T-cell (primary cell): Measurements from ENCODE around the gene KCNH2. TPM values are rescaled to one million over a fixed set of nuclear protein-coding genes. Genes with fewer than 3 reads are reported as not detected.

ENCODE experiments used
- ATAC-seq, 4 experiments: fragments of 200-7000 bp in 3 of 4; fragments of 150-1000 bp in 1 of 4; cut with Tn5 transposase; replicated peaks in 1 of 4; 1 replicate in 3 of 4; 2 replicates in 1 of 4; pipeline ENCODE4 v1.10.0; 2021; ENCODE audit warnings: moderate library complexity in 3 of 4, mild to moderate bottlenecking in 2 of 4, moderate number of reproducible peaks in 1 of 4
- CTCF ChIA-PET, 2 donors: fragments of 300-600 bp; sonication (Branson Sonifier 250); formaldehyde crosslinking; loops; one replicate each; lab custom pipeline; 2022; ENCODE audit warnings: antibody characterized with exemption in 2 of 2; lab: Charles Lee
- POLR2A ChIA-PET, 2 donors: fragments of 300-600 bp; sonication (Branson Sonifier 250); formaldehyde crosslinking; loops; one replicate each; lab custom pipeline; 2022; ENCODE audit warnings: antibody characterized with exemption in 2 of 2; lab: Charles Lee
- DNase-seq, 35 experiments: peaks; one replicate each; pipeline versions ENCODE4 v3.0.0 to v3.0.0-alpha.2; 2013 to 2023
- H3K27ac ChIP-seq: one replicate; pipeline ENCODE4 v1.5.1; 2013; ENCODE audit warnings: low read length
- H3K27me3 ChIP-seq, 2 experiments: replicated peaks in 1 of 2; 1 replicate in 1 of 2; 2 replicates in 1 of 2; pipeline versions ENCODE4 v1.6.1 to v1.7.0; 2013; ENCODE audit warnings: low read length in 1 of 2, mixed read lengths in 1 of 2; ENCODE audit not compliant: control insufficient read depth in 2 of 2, insufficient read depth in 2 of 2; ENCODE audit errors: extremely low read depth in 1 of 2
- H3K36me3 ChIP-seq, 2 donors: 1 replicate in 1 of 2; 2 replicates in 1 of 2; pipeline versions ENCODE4 v1.6.1 to v1.7.0; 2013; ENCODE audit warnings: low read length in 1 of 2; ENCODE audit not compliant: control insufficient read depth in 2 of 2, insufficient read depth in 1 of 2; ENCODE audit errors: extremely low read depth in 1 of 2
- H3K4me1 ChIP-seq, 2 experiments: 1 replicate in 1 of 2; 2 replicates in 1 of 2; pipeline versions ENCODE4 v1.6.1 to v1.7.0; 2013; ENCODE audit warnings: low read length in 2 of 2, mixed read lengths in 1 of 2; ENCODE audit not compliant: insufficient read depth in 2 of 2, control insufficient read depth in 1 of 2; ENCODE audit errors: extremely low read depth in 1 of 2
- H3K4me3 ChIP-seq, 2 donors: 1 replicate in 1 of 2; 2 replicates in 1 of 2; pipeline versions ENCODE4 v1.5.1 to v1.7.0; 2013; ENCODE audit warnings: mild to moderate bottlenecking in 2 of 2, low read length in 1 of 2, moderate library complexity in 1 of 2; ENCODE audit not compliant: control insufficient read depth in 1 of 2; ENCODE audit errors: extremely low read depth in 1 of 2
- H3K9me3 ChIP-seq: 2 replicates; pipeline ENCODE4 v1.7.0; 2013
- H3K27ac Mint-ChIP-seq, 2 donors: one replicate each; pipeline ENCODE4 v1.8.0; 2020 to 2021; ENCODE audit warnings: mild to moderate bottlenecking in 2 of 2, mixed read lengths in 2 of 2
- H3K27me3 Mint-ChIP-seq, 2 donors: one replicate each; pipeline ENCODE4 v1.8.0; 2021 to 2022; ENCODE audit warnings: mixed read lengths in 2 of 2
- H3K36me3 Mint-ChIP-seq: one replicate; pipeline ENCODE4 v1.8.0; 2021; ENCODE audit warnings: mixed read lengths
- H3K4me1 Mint-ChIP-seq, 3 donors: one replicate each; pipeline ENCODE4 v1.8.0; 2020 to 2022; ENCODE audit warnings: mixed read lengths in 3 of 3, mild to moderate bottlenecking in 1 of 3
- H3K4me3 Mint-ChIP-seq, 3 donors: one replicate each; pipeline ENCODE4 v1.8.0; 2020 to 2022; ENCODE audit warnings: mild to moderate bottlenecking in 3 of 3, mixed read lengths in 3 of 3, moderate library complexity in 3 of 3
- H3K9me3 Mint-ChIP-seq, 3 donors: one replicate each; pipeline ENCODE4 v1.8.0; 2020 to 2022; ENCODE audit warnings: mixed read lengths in 3 of 3
- WGBS: methylation state at CpG from one replicate; pipeline ENCODE4 v1.1.5; 2013; ENCODE audit warnings: missing lambda C conversion rate; ENCODE audit not compliant: insufficient coverage; 5-methylcytosine and 5-hydroxymethylcytosine counted together
- total RNA-seq, 35 experiments: library from RNA in 6 of 35; stranded (reverse) in 6 of 35; fragments of 120-200 nt in 1 of 35; gene quantifications; one replicate each; pipeline versions ENCODE4 v1.2.1 to v1.2.4 and lab custom pipeline; 2013 to 2026

KCNH2 gene
- total RNA-seq, 5 donors from 2014 or later (not counting 1 experiment from before 2014, with no cell fraction given), result 2.9 to 4.6 (median 3.0) TPM

GRCh38 chr7:150936018-150936417 lies 42.1 kb downstream of the KCNH2 start:
- DNase-seq, result peak in 1 of 35 experiments; percentile 1
- Histone ChIP-seq H3K27ac (no peak overlapping the region), H3K4me1 (peaks cover 5 to 27% of the 10 kb centered on the region in 2 experiments), H3K27me3 (peaks cover 0 to 4% of the 10 kb centered on the region in 2 experiments), H3K9me3 (no peaks in the 10 kb centered on the region), H3K4me3 (no peak overlapping the region), H3K36me3 (no peaks in the 10 kb centered on the region)
- Mint-ChIP-seq H3K4me1 (peaks cover 25 to 31% (median 31%) of the 10 kb centered on the region in 3 donors), H3K27ac (no peak overlapping the region), H3K4me3 (no peak overlapping the region), H3K27me3 (no peaks in the 10 kb centered on the region), H3K9me3 (no peaks in the 10 kb centered on the region), H3K36me3 (no peaks in the 10 kb centered on the region)
- WGBS, result 94% methylated on average over 9 of the region's 9 CpGs
- ChIA-PET CTCF (no interaction called here), POLR2A (no interaction called here)
- ATAC-seq, result no peak

DNA sequence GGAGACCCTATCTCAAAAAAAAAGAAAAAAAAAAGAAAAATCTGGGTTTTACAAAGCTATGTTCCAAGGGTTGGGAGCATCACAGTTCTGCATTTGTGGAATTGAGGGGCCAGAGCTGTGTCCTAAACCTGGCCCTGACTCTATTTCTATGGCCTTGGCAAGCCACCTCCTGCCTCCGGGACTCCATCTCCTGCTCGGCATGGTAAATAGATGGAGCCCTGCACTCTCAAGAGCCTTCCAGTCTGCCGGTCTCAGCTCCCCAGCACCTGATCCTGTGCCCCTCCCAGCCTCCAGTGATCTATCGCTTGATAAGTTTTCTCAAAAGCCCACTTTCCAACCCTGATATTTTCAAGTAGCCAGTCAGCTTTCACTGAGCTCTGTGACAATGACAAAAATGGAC lies 43.0 kb downstream of the KCNH2 start:
- no peak for DNase-seq
- H3K4me3 Mint-ChIP-seq, result no peak overlapping the region
- no peak overlapping the region for H3K27ac ChIP-seq
- no peaks in the 10 kb centered on the region for H3K27me3 Mint-ChIP-seq
- peaks cover 25 to 32% (median 32%) of the 10 kb centered on the region in 3 donors for H3K4me1 Mint-ChIP-seq
- WGBS, result 100% methylated on average over 4 of the region's 4 CpGs
- H3K9me3 Mint-ChIP-seq, result no peaks in the 10 kb centered on the region
- H3K27ac Mint-ChIP-seq, result no peak overlapping the region
- no peak overlapping the region for H3K4me3 ChIP-seq
- no peaks in the 10 kb centered on the region for H3K9me3 ChIP-seq
- POLR2A ChIA-PET, result interaction anchor here in 1 of 2 donors (0.7 kb wide), 1 partner anchor 1042 kb away, joined by 4 read pairs; no protein-coding TSS in a partner anchor
- H3K27me3 ChIP-seq, result peaks cover 0 to 3% of the 10 kb centered on the region in 2 experiments
- H3K4me1 ChIP-seq, result peaks cover 5 to 32% of the 10 kb centered on the region in 2 experiments
- ATAC-seq, result no peak
- H3K36me3 ChIP-seq, result no peaks in the 10 kb centered on the region
- CTCF ChIA-PET, result no interaction called here
- H3K36me3 Mint-ChIP-seq, result no peaks in the 10 kb centered on the region

DNA sequence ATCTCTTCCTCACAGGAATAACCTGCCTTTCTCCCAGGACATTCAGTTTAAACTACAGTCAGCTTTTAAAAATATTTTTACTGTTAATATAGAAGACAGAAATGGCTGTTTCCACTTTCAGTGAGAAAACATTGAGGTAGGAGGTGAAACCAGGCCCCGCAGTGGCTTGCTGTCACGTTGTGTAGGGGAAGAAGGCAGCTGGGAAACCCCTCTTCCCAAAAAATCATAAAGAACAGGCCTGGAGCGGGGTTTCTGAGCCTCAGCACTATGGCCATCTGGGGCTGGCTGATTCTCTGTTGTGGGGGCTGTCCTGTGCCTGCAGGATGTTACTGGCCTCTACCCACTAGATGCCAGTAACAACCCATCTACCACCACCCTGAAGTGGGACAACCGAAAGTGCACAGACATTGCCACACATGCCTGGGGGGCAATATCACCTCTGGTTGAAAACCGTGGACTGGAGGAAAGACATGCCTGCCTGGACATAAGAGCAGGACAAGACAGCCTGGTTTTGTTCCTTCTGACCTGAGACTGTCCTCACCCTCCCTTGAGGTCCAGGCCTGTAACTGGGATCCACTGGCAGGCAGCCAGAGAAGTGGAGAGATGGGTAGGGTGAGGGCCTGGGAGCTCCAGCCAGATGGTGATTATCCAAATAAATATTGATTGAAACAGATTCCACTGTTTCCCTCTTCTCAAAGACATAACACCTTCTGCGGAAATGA lies 43.9 kb downstream of the KCNH2 start:
- H3K36me3 Mint-ChIP-seq, result no peaks in the 10 kb centered on the region
- peaks cover 22 to 29% (median 27%) of the 10 kb centered on the region in 3 donors for H3K4me1 Mint-ChIP-seq
- DNase-seq (peak in 1 of 35 experiments; percentile 3), ATAC-seq (no peak)
- ChIA-PET POLR2A (no interaction called here), CTCF (no interaction called here)
- no peak overlapping the region for H3K27ac ChIP-seq
- no peaks in the 10 kb centered on the region for H3K9me3 ChIP-seq
- H3K9me3 Mint-ChIP-seq, result no peaks in the 10 kb centered on the region
- 81% methylated on average over 2 of the region's 6 CpGs for WGBS
- no peak overlapping the region for H3K4me3 Mint-ChIP-seq
- H3K4me3 ChIP-seq, result no peak overlapping the region
- H3K27me3 Mint-ChIP-seq, result no peaks in the 10 kb centered on the region
- H3K36me3 ChIP-seq, result no peaks in the 10 kb centered on the region
- peaks cover 0 to 3% of the 10 kb centered on the region in 2 experiments for H3K27me3 ChIP-seq
- H3K27ac Mint-ChIP-seq, result no peak overlapping the region
- peaks cover 5 to 29% of the 10 kb centered on the region in 2 experiments for H3K4me1 ChIP-seq

GRCh38 chr7:150931199-150931869 lies 46.8 kb downstream of the KCNH2 start:
- Histone ChIP-seq H3K36me3 (no peaks in the 10 kb centered on the region), H3K4me1 (peaks cover 2 to 9% of the 10 kb centered on the region in 2 experiments), H3K27me3 (peaks cover 0 to 5% of the 10 kb centered on the region in 2 experiments), H3K9me3 (no peaks in the 10 kb centered on the region), H3K27ac (no peak overlapping the region), H3K4me3 (no peak overlapping the region)
- Mint-ChIP-seq H3K4me1 (peaks cover 0 to 7% (median 7%) of the 10 kb centered on the region in 3 donors), H3K36me3 (no peaks in the 10 kb centered on the region), H3K27me3 (peaks cover 0 to 2% of the 10 kb centered on the region in 2 donors), H3K27ac (no peak overlapping the region), H3K9me3 (no peaks in the 10 kb centered on the region), H3K4me3 (no peak overlapping the region)
- ChIA-PET POLR2A (no interaction called here), CTCF (interaction anchor here in 1 of 2 donors (0.6 kb wide), 1 partner anchor 22 kb away, joined by 3 read pairs; no protein-coding TSS in a partner anchor)
- 10% methylated on average over 4 of the region's 7 CpGs for WGBS
- peak in 17 of 35 experiments; percentile 13 to 56 (median 20) for DNase-seq
- ATAC-seq, result peak in 2 of 4 experiments; percentile 51 to 75

DNA sequence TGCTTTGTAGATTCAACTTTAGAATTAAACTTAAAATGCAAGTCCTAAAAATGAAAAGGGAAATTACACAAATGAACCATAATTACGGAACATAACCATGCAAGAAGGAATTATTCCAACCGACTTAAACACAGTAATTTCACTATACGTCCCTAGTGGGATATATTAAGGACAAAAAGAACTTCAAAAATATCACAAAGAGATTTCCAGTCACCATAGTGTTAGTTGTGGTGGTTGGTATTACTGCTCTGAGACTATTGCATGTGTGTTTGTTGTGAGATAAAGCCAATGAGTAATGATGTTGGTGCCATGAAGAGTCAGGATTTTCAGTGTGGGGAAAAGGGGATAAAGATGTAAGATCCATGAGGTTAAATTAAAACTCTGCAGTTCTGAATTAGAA lies 49.6 kb downstream of the KCNH2 start:
- no peaks in the 10 kb centered on the region for H3K36me3 ChIP-seq
- Mint-ChIP-seq H3K9me3 (no peaks in the 10 kb centered on the region), H3K27ac (no peak overlapping the region), H3K4me3 (no peak overlapping the region), H3K4me1 (peaks cover 15 to 20% (median 19%) of the 10 kb centered on the region in 3 donors), H3K27me3 (peaks cover 9 to 11% of the 10 kb centered on the region in 2 donors), H3K36me3 (no peaks in the 10 kb centered on the region)
- DNase-seq, result no peak
- no CpG with 5 or more reads among the region's 3 CpGs for WGBS
- H3K27me3 ChIP-seq, result peaks cover 3 to 5% of the 10 kb centered on the region in 2 experiments
- no peaks in the 10 kb centered on the region for H3K9me3 ChIP-seq
- no peak overlapping the region for H3K27ac ChIP-seq
- no peak overlapping the region for H3K4me3 ChIP-seq
- ChIA-PET POLR2A (interaction anchor here in 1 of 2 donors (0.6 to 0.7 kb wide), 2 partner anchors 45 to 67 kb away, joined by 3 read pairs; no protein-coding TSS in a partner anchor), CTCF (no interaction called here)
- peaks cover 6 to 20% of the 10 kb centered on the region in 2 experiments for H3K4me1 ChIP-seq
- ATAC-seq, result no peak

DNA sequence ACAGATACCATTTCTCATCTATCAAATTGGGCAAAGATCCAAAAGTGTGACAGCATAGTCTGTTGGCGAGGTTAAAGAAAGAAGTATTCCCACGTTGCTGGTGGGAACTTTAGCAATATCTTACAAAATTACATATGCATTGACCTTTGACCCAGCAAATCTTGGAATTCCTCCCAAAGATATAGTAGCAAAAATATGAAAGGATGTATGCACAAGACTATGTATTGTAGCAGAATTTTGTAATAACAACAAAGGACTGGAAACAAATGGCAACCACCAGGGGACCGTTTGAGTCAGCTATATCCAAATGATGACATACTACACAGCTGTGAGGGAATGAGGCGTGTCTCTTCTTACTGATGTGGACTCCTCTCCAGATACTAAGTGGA lies 50.2 kb downstream of the KCNH2 start:
- H3K4me1 ChIP-seq, result peaks cover 6 to 21% of the 10 kb centered on the region in 2 experiments
- Mint-ChIP-seq H3K27ac (no peak overlapping the region), H3K9me3 (no peaks in the 10 kb centered on the region), H3K4me1 (peaks cover 18 to 24% (median 20%) of the 10 kb centered on the region in 3 donors), H3K36me3 (no peaks in the 10 kb centered on the region), H3K4me3 (no peak overlapping the region), H3K27me3 (peaks cover 9 to 11% of the 10 kb centered on the region in 2 donors)
- ATAC-seq, result no peak
- no peaks in the 10 kb centered on the region for H3K36me3 ChIP-seq
- POLR2A ChIA-PET, result no interaction called here
- no peak overlapping the region for H3K4me3 ChIP-seq
- peaks cover 3 to 5% of the 10 kb centered on the region in 2 experiments for H3K27me3 ChIP-seq
- CTCF ChIA-PET, result no interaction called here
- DNase-seq, result no peak
- no peaks in the 10 kb centered on the region for H3K9me3 ChIP-seq
- WGBS, result no CpG with 5 or more reads among the region's 4 CpGs
- no peak overlapping the region for H3K27ac ChIP-seq
